Measurements from ENCODE around the gene TMEM175.

TMEM175 gene

GRCh38 chr4:986879-987623 lies 54.8 kb downstream of the TMEM175 start, which contains the start of gene IDUA:
TSS of gene IDUA (plus strand) at chr4:987044. CDS start at chr4:987085, 41 bp downstream.
- peak; percentile 65 to 71 for DNase-seq (ENCODE audit: low read depth in 1 of 2, low spot score in 1 of 2)
- H3K4me3 ChIP-seq (replicated peaks; ENCODE audit: insufficient read depth, low read length): peak within 1 kb of the TSS; percentile 48
- peak within 1 kb of the TSS; percentile 39 for H3K27ac ChIP-seq (replicated peaks)

DNA sequence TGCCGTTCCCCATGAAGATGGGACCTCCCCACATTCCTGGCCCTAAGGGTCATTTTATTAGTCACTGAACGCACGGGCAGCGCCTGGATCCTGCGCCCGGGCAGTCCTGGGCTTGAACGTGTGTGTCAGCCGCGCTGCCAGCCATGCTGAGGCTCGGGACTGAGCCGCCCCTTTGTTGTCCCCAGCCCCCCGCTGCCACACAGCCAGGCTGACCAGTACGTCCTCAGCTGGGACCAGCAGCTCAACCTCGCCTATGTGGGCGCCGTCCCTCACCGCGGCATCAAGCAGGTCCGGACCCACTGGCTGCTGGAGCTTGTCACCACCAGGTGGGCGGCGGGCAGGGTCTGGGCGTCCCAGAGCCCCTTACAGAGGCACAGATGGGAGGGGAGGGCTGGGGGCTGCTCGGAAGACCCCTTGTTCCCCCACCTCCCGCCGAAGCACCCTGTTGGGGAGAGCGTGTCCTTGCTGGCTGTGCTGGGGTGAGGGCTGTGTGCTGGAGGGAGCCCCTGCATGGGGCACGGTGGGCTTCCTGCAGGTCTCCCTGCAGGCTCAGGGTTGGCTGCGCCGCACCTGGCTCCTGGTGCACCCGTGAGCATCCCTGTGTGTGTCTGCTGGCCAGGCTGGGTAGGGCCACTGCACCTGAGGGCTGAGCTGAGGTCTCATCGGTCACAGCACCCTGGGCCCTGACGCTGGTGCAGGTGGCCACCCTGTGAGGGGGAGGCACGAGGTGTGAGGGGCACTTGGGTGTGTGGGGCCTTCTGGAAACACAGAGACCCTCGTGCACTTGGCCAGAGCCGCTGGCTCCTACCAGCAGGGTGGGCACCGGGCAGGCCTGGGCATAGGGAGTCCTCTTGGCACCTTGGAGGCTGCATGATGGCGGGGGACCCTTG lies 55.6 kb downstream of the TMEM175 start:
- Histone ChIP-seq H3K4me3 (replicated peaks; ENCODE audit: insufficient read depth, low read length) (peak overlapping the region; percentile 48), H3K27me3 (ENCODE audit: insufficient read depth, poor library complexity, severe bottlenecking) (no peaks in the 10 kb centered on the region), H3K27ac (replicated peaks) (no peak overlapping the region)
- no peak for DNase-seq (ENCODE audit: low read depth in 1 of 2, low spot score in 1 of 2)
- TF ChIP-seq POLR2AphosphoS5 (IDR thresholded peaks at IDR 0.05; ENCODE audit: low read depth): no peak
- TF ChIP-seq CTCF (IDR thresholded peaks at IDR 0.05; ENCODE audit: insufficient read depth, low read length): no peak
- TF ChIP-seq GABPA (IDR thresholded peaks at IDR 0.05; ENCODE audit: low read depth): no peak
- TF ChIP-seq SPI1 (IDR thresholded peaks at IDR 0.05; ENCODE audit: borderline replicate concordance, low read depth): no peak
- TF ChIP-seq REST (IDR thresholded peaks at IDR 0.05; ENCODE audit: insufficient replicate concordance, low read depth): no peak

More at GRCh38 chr4:986879-987623, 54.8 kb downstream of the TMEM175 start, which contains the start of gene IDUA:
- H3K27me3 ChIP-seq (ENCODE audit: insufficient read depth, poor library complexity, severe bottlenecking): no peaks in the 10 kb centered on the region
- TF ChIP-seq POLR2AphosphoS5 (IDR thresholded peaks at IDR 0.05; ENCODE audit: low read depth) (peak; percentile 35; the same call in 1 of the 2 replicates), REST (IDR thresholded peaks at IDR 0.05; ENCODE audit: insufficient replicate concordance, low read depth) (no peak)

- no peak for DNase-seq (ENCODE audit: low read depth in 1 of 2, low spot score in 1 of 2)
- no peak overlapping the region for H3K4me3 ChIP-seq (replicated peaks; ENCODE audit: insufficient read depth, low read length)
- TF ChIP-seq POLR2AphosphoS5 (IDR thresholded peaks at IDR 0.05; ENCODE audit: low read depth): no peak
- TF ChIP-seq CTCF (IDR thresholded peaks at IDR 0.05; ENCODE audit: insufficient read depth, low read length): no peak
- TF ChIP-seq REST (IDR thresholded peaks at IDR 0.05; ENCODE audit: insufficient replicate concordance, low read depth): no peak
- TF ChIP-seq SPI1 (IDR thresholded peaks at IDR 0.05; ENCODE audit: borderline replicate concordance, low read depth): no peak
- no peak for TF ChIP-seq GABPA (IDR thresholded peaks at IDR 0.05; ENCODE audit: low read depth)
- no peak overlapping the region for H3K27ac ChIP-seq (replicated peaks)
- no peaks in the 10 kb centered on the region for H3K27me3 ChIP-seq (ENCODE audit: insufficient read depth, poor library complexity, severe bottlenecking)
These were observed 56.8 kb downstream of the TMEM175 start for GRCh38 chr4:988726-989721.

All from HL-60 (cell line).